Frontal cortex (tissue), 4 donors: ENCODE data around the gene ENTHD1. TPM values are rescaled to one million over a fixed set of nuclear protein-coding genes. Genes with fewer than 3 reads are reported as not detected.
"Not testable (repeated sequence)": the region's sequence is repeated elsewhere in the genome, so short reads cannot be mapped to it uniquely, and the experiment has no call there.

Experiments used
- DNase-seq, 2 donors: peaks; one replicate each; pipeline ENCODE4 v3.0.0; 2012; ENCODE audit warnings: low spot score in 2 of 2
- FAIRE-seq: peaks from 2 replicates; lab custom pipeline; 2012; peaks lifted over from hg19 to GRCh38; lab: Jason Lieb, UNC
- total RNA-seq: library from RNA; depleted of rRNA; stranded (reverse); fragments of >200 nt; gene quantifications from one replicate; pipeline ENCODE4 v1.2.3, GENCODE V29; 2014
- donor health status: control.
- donor health status: control.
- donor health status: control.

ENTHD1 gene
- total RNA-seq, 1 donor from 2014 or later, result under 0.01 TPM

- DNase-seq, result no peak
- FAIRE-seq, result no peak
Measured at GRCh38 chr22:39745789-39746188, 147.8 kb downstream of the ENTHD1 start.

DNA sequence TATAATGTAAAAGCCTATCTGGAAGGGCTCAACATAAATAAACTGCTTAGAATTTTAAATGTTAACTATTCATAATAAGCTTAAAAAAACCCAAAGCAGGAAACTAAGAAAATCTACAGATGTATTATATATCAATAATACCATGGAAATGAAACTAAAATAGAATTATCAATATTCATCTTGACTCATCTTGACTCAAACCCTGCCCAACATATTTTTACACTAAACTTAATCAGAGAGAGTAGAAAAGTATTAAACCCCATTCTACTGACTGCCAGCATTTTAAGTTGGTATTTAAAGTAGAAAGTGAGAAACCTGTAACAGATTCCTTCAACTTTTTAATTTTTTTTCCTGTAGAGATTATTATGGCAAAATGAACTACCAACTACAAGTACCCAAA is 149.2 kb downstream of the ENTHD1 start:
- no peak for FAIRE-seq
- no peak for DNase-seq

GRCh38 chr22:39743935-39744334 is 149.6 kb downstream of the ENTHD1 start:
- FAIRE-seq (no peak), DNase-seq (no peak)

DNA sequence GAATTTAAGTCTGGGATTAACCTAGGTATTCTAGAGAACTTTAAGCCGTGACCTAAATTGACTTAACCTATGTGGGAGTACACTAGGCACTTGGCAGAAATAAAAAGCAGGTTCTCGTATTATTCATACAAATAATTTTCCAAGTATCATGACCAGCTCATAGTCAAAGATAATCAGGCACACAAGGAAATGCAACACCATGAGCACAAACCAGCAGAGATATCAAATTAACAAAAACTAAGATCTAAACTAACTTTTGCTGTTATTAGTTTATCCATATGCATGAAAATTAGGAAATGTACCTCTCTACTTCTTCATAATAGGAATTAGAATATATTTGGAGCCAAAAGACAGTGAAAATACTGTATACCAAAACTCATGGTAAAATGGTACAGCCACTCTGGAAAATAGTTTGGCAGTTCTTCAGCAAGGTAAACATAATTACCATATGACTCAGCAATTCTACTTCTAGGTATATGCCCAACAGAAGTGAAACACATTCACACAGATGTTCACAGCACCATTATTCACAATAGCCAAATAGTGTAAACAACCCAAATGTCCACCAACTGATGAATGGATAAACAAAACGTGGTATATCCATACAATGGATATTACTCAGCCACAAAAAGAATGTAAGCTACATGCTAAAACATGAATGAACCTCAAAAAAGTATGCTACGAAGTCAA is 154.1 kb downstream of the ENTHD1 start:
- FAIRE-seq (no peak), DNase-seq (no peak)

- FAIRE-seq, result no peak
- DNase-seq, result no peak
Measured at GRCh38 chr22:39738746-39739145, 154.8 kb downstream of the ENTHD1 start.

DNA sequence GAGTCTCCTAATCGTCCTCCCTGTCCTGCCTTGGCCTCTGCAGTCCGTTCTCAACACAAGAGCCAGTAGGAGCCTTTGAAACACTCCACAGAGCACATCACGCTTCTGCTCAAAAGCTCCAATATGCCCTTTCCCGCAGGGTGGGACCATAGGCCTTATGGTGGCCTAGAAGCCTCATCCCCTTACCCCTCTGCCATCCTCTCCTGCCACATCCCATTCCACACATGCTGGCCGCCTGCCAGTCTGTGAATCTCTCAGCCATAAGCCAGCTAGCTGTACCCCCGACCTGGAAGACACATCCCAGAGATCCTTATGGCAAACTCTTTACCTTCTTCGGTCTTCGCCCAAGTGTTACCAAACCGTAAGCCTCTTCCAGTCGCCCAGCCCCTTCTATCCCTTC is 157.8 kb downstream of the ENTHD1 start:
- no peak for FAIRE-seq
- DNase-seq, result no peak

DNA sequence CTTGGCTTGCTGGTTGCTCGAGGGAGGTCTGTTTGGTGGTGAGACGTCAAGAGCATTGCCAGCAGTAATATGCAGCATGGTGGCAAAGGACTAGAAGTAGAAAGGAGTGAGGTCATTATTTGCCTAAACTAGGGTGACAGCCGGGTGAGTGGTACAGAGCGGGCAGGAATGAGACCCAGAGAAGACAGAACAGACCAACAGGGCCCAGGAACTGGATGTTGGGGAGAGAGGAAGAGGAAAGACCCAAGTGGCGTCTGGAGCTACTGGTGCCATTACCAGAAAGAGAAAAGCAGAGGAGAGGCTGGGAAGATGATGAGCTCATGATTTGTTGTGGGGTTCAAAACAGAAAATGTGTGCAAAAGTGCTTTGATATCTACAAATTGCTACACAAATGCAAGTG is 158.7 kb downstream of the ENTHD1 start:
- FAIRE-seq, result no peak
- no peak for DNase-seq

- not testable (repeated sequence) for DNase-seq, FAIRE-seq
Measured at GRCh38 chr22:39734046-39734445, 159.5 kb downstream of the ENTHD1 start.

GRCh38 chr22:39733191-39733590 is 160.4 kb downstream of the ENTHD1 start:
- FAIRE-seq (no peak), DNase-seq (no peak)

DNA sequence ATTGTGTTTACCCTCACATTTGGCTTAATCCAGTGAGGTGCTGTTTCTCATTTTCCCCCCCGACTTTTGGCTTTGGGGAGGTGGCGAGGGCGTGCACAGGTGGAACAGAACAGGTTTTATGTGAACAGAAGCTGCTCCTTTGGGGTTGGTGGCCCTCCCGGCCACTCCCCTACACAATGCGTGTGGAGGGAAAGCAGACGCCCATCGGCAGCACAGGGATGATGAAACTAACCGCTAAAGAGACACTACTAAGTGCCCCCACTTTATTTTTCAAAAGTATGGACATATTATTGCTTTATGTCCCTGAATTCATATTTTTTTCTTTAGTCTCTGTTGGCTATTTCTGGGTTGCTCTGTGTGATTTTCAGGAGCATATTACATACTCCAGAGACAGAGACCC is 160.9 kb downstream of the ENTHD1 start:
- FAIRE-seq, result no peak
- DNase-seq, result no peak

- FAIRE-seq (no peak), DNase-seq (no peak)
Measured at GRCh38 chr22:39731881-39732555, 161.5 kb downstream of the ENTHD1 start.

DNA sequence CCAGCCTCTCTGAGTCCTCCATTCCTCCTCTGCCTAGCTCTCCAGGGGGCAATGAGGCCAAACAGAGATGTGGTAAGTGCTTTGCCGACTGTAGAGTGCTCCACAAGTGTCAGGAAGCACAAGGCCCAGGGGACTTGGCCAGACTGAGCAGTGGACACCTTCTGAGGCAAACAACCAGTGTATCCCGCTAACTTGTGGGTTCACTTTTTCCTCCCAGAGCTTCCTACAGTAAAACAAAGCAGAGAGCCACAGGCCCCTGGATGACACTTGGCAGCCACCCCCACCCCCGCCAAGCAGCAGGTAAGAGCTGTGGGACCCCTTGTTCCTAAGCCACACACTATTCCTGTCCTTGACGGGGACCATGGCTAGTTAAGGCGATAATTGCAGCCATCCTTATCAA is 162.1 kb downstream of the ENTHD1 start:
- no peak for FAIRE-seq
- DNase-seq, result no peak

GRCh38 chr22:39729141-39729934 is 164.2 kb downstream of the ENTHD1 start:
- no peak for DNase-seq
- no peak for FAIRE-seq

- FAIRE-seq (no peak), DNase-seq (no peak)
Measured at GRCh38 chr22:39728236-39728860, 165.2 kb downstream of the ENTHD1 start.

- no peak for DNase-seq
- FAIRE-seq, result no peak
Measured at GRCh38 chr22:39727541-39727940, 166.0 kb downstream of the ENTHD1 start.

- no peak for FAIRE-seq
- no peak for DNase-seq
Measured at GRCh38 chr22:39725351-39726035, 168.1 kb downstream of the ENTHD1 start.

- no peak for DNase-seq
- no peak for FAIRE-seq
Measured at GRCh38 chr22:39724857-39725256, 168.7 kb downstream of the ENTHD1 start.

GRCh38 chr22:39724390-39724789 is 169.2 kb downstream of the ENTHD1 start:
- DNase-seq (no peak), FAIRE-seq (no peak)

DNA sequence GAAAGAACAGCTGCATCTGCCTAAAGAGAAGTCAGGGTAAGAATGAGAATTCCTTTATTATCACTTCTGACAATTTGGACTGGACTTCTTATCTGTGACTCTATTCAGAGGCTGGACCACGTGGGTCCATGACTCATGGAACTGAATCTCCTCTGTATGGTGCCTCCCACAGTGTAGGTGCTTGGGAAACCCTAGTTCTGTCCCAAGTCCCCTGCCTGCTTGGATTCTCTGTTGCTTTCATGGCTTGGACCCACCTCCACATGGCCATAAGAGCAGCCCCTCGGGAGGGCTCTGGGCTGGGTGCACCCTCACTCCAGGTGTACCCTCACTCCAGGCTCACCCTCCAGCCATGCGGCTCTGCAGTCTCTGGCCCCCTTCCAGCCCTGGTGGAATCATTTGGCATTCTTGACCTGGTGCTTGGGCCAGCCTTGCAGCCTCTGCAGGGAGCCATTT is 169.6 kb downstream of the ENTHD1 start:
- FAIRE-seq (no peak), DNase-seq (no peak)

GRCh38 chr22:39723463-39723862 is 170.1 kb downstream of the ENTHD1 start:
- FAIRE-seq, result no peak

More at GRCh38 chr22:39723463-39723862, 170.1 kb downstream of the ENTHD1 start:
- DNase-seq, result no peak
